Prostate gland (tissue), 2 donors: ENCODE results near the gene DTNB. TPM values are rescaled to one million over a fixed set of nuclear protein-coding genes. Genes with fewer than 3 reads are reported as not detected.

Source experiments
- DNase-seq: peaks from one replicate; pipeline ENCODE4 v3.0.0-alpha.2; 2019; ENCODE audit warnings: low spot score
- H3K27ac ChIP-seq, 2 donors: fragments of 200-600 bp; sonication (generic); 2 replicates each; pipeline ENCODE4 v1.5.1; 2017 to 2019
- H3K27me3 ChIP-seq: fragments of 200-600 bp; sonication (generic); replicated peaks from 2 replicates; pipeline ENCODE4 v1.5.1; 2019; ENCODE audit not compliant: insufficient read depth
- H3K36me3 ChIP-seq, 2 donors: fragments of 200-600 bp; sonication (generic); 1 replicate in 1 of 2; 2 replicates in 1 of 2; pipeline versions ENCODE4 v1.5.1 to v1.8.1; 2017 to 2019
- H3K4me1 ChIP-seq: fragments of 200-600 bp; sonication (generic); replicated peaks from 2 replicates; pipeline ENCODE4 v1.5.1; 2019
- H3K4me3 ChIP-seq, 2 donors: fragments of 200-600 bp; sonication (generic); 2 replicates each; pipeline ENCODE4 v1.5.1; 2017 to 2019
- H3K9me3 ChIP-seq: fragments of 200-600 bp; sonication (generic); 2 replicates; pipeline ENCODE4 v1.5.1; 2017
- POLR2A ChIP-seq: fragments of 450-650 bp; IDR thresholded peaks from one replicate; pipeline ENCODE4 v1.6.1; 2016; ENCODE audit warnings: antibody characterized with exemption, mild to moderate bottlenecking
- POLR2AphosphoS5 ChIP-seq: sonication (generic); formaldehyde crosslinking; IDR thresholded peaks from one replicate; pipeline ENCODE4 v1.6.1; 2017; ENCODE audit warnings: antibody characterized with exemption
- WGBS: methylation state at CpG from one replicate; pipeline ENCODE4 v1.1.5; 2018; 5-methylcytosine and 5-hydroxymethylcytosine counted together
- intact Hi-C: fragments of 100-400 bp; cut with DNase I; formaldehyde crosslinking; loops from one replicate; pipeline ENCODE4 v1.14.2; 2022
- total RNA-seq, 2 donors: library from RNA; depleted of rRNA; stranded (reverse); fragments of >200 nt; gene quantifications; one replicate each; pipeline ENCODE4 v1.1.0, GENCODE V29; 2016
- TF ChIP-seq, protein P1 (sequence below), 4 experiments: fragments of 200-600 bp in 2 of 4; fragments of 450-650 bp in 2 of 4; sonication (generic) in 2 of 4; IDR thresholded peaks; 1 replicate in 3 of 4; 2 replicates in 1 of 4; pipeline ENCODE4 v1.5.1; 2016 to 2019; ENCODE audit warnings: antibody characterized with exemption in 4 of 4, mild to moderate bottlenecking in 2 of 4, moderate library complexity in 2 of 4

The DTNB gene
- total RNA-seq, 2 donors from 2014 or later = 47.0 to 61.9 TPM

DNA sequence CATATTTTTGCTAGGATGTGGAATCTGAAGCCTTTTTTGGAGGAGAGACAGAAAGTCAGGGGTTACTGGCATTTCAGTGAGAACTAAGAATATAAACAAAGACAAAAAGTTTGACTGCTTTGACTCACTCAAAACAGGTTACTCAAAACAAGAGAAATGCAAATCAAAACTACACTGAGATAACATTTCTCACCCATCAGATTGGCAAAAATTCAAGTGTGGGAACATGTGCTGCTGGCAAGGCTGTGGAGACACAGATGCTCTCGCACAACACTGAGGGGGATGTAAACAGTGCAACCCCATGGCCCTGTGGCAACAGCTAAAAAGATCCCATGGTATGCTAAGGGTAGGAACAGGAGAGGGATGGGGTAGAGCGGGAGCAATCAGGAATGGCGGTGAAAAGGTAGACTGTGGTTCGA is 86.6 kb downstream of the DTNB start:
- intact Hi-C loops = no loop called here
- H3K27me3 ChIP-seq = no peaks in the 10 kb centered on the region
- H3K4me3 ChIP-seq = no peak overlapping the region
- no peaks in the 10 kb centered on the region for H3K9me3 ChIP-seq
- DNase-seq = no peak
- TF ChIP-seq POLR2A (no peak), POLR2AphosphoS5 (no peak)
- 67% methylated on average over 4 of the region's 4 CpGs for WGBS
- no peaks in the 10 kb centered on the region for H3K4me1 ChIP-seq
- H3K27ac ChIP-seq = no peak overlapping the region
- H3K36me3 ChIP-seq = no peaks in the 10 kb centered on the region

- H3K4me3 ChIP-seq = no peak overlapping the region
- no peaks in the 10 kb centered on the region for H3K36me3 ChIP-seq
- no peak for DNase-seq
- 59% methylated on average over 3 of the region's 3 CpGs for WGBS
- H3K9me3 ChIP-seq = no peaks in the 10 kb centered on the region
- no peaks in the 10 kb centered on the region for H3K27me3 ChIP-seq
- TF ChIP-seq, protein P1, sequence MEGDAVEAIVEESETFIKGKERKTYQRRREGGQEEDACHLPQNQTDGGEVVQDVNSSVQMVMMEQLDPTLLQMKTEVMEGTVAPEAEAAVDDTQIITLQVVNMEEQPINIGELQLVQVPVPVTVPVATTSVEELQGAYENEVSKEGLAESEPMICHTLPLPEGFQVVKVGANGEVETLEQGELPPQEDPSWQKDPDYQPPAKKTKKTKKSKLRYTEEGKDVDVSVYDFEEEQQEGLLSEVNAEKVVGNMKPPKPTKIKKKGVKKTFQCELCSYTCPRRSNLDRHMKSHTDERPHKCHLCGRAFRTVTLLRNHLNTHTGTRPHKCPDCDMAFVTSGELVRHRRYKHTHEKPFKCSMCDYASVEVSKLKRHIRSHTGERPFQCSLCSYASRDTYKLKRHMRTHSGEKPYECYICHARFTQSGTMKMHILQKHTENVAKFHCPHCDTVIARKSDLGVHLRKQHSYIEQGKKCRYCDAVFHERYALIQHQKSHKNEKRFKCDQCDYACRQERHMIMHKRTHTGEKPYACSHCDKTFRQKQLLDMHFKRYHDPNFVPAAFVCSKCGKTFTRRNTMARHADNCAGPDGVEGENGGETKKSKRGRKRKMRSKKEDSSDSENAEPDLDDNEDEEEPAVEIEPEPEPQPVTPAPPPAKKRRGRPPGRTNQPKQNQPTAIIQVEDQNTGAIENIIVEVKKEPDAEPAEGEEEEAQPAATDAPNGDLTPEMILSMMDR (IDR thresholded peaks at IDR 0.05) = no peak
- no peak for TF ChIP-seq POLR2A
- TF ChIP-seq POLR2AphosphoS5 = no peak
- intact Hi-C loops = no loop called here
- no peaks in the 10 kb centered on the region for H3K4me1 ChIP-seq
- no peak overlapping the region for H3K27ac ChIP-seq
Measured at GRCh38 chr2:25585189-25585588, 88.2 kb downstream of the DTNB start.

DNA sequence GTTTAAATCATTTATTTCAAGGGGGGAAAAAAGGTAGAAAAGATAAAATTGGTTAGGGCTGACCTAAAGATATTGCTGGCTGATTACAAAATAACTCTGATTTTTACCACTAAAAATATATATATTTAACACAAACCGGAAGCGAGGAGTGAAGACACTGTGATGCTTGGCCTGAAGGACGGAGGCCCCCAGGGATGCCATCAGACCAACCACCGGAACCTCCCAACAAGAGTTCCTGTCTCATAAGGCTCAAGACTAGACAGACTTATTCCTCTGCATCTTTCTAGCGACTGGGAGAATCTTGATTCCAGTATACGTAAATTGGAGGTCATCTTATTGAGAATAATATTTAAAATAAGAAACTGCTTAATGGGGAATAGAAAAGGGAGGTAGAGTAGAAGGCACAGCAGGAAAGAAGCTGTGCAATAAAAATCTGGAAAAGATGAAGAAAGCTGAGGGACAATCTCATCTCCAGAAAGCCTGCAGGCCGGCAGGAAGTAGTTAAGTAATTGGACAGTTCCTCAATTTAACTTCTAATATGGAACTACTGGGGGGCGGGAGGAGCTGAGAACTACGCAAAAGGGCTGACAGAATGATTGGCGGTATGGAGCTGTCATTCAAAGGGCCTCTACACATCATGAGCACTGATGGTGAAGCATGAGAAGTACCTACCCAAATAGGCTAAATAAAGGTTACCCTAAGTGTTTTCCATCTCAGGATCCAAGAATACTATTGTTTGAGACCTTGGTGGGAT is 91.1 kb downstream of the DTNB start:
- DNase-seq = no peak
- 91% methylated on average over 10 of the region's 10 CpGs for WGBS

DNA sequence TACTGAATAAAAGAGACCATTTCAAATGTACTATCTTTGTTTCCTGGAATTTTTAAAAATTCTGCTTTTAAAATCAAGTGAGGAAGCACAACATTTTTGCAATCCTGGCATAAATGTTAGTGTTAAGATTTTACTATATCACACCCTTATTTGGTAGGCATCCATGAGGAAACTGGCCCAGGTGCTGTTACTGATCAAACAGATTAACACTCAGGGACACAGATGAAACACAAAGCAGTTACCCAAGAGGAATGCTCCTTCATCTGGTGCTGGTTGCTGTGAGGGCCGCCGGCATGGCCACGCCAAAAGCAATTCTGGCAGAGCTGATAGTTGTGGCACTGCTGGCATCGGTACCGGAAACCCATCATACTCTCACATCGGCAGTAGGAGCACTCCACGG is 96.8 kb downstream of the DTNB start:
- Histone ChIP-seq H3K9me3 (no peaks in the 10 kb centered on the region), H3K27ac (no peak overlapping the region), H3K36me3 (no peaks in the 10 kb centered on the region), H3K27me3 (no peaks in the 10 kb centered on the region), H3K4me1 (no peaks in the 10 kb centered on the region), H3K4me3 (no peak overlapping the region)
- DNase-seq = peak; percentile 21
- 45% methylated on average over 7 of the region's 7 CpGs for WGBS
- intact Hi-C loops = no loop called here
- TF ChIP-seq POLR2AphosphoS5 (peak; percentile 21), POLR2A (no peak)
- TF ChIP-seq, protein P1 (IDR thresholded peaks at IDR 0.05) = no peak

More for the DNA sequence above, 91.1 kb downstream of the DTNB start:
- Histone ChIP-seq H3K4me1 (no peaks in the 10 kb centered on the region), H3K4me3 (no peak overlapping the region), H3K9me3 (no peaks in the 10 kb centered on the region), H3K27me3 (no peaks in the 10 kb centered on the region), H3K36me3 (no peaks in the 10 kb centered on the region), H3K27ac (no peak overlapping the region)
- intact Hi-C loops = no loop called here
- TF ChIP-seq, protein P1 (IDR thresholded peaks at IDR 0.05) = no peak
- no peak for TF ChIP-seq POLR2AphosphoS5
- no peak for TF ChIP-seq POLR2A

DNA sequence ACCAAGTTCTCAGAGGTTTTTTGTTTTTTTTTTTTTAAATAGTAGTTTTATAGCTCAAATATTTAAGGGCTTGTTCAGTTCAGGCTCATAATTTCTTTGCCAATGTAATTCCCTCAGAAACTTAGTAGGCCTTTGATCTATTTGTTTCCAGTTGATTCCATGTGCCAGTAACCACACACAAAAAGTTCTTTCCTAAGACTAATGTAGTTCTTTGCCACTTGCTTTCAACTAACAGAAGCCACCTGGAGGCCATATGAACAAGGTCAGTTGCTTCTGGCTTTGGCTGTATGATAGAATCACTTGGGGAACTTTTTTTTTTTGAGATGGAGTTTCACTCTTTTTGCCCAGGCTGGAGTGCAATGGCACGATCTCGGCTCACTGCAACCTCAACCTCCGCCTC is 100.7 kb downstream of the DTNB start:
- no peak for DNase-seq
- H3K4me1 ChIP-seq = no peaks in the 10 kb centered on the region

More for the DNA sequence above, 100.7 kb downstream of the DTNB start:
- H3K27me3 ChIP-seq = no peaks in the 10 kb centered on the region
- H3K27ac ChIP-seq = no peak overlapping the region
- 78% methylated on average over 3 of the region's 3 CpGs for WGBS
- H3K9me3 ChIP-seq = no peaks in the 10 kb centered on the region
- no peaks in the 10 kb centered on the region for H3K36me3 ChIP-seq
- H3K4me3 ChIP-seq = no peak overlapping the region
- intact Hi-C loops = no loop called here
- TF ChIP-seq, protein P1 (IDR thresholded peaks at IDR 0.05) = no peak
- TF ChIP-seq POLR2A (no peak), POLR2AphosphoS5 (no peak)
